Measurements from ENCODE around the gene COL2A1. TPM values are rescaled to one million over a fixed set of nuclear protein-coding genes. Genes with fewer than 3 reads are reported as not detected.
A peak's percentile ranks its signal among the peaks of the same experiment; 100 is the strongest.

The COL2A1 gene
- total RNA-seq, 1 experiment from 2014 or later, result not detected

GRCh38 chr12:47938594-47938993, 65.7 kb downstream of the COL2A1 start:
- intact Hi-C loops (cut with micrococcal nuclease; ENCODE audit: unreplicated experiment), result no loop called here
- peak overlapping the region; percentile 56 for H3K4me2 ChIP-seq
- DNase-seq, result no peak
- no peaks in the 10 kb centered on the region for H3K9me2 ChIP-seq (ENCODE audit: insufficient read depth)
- TF ChIP-seq EZH2 (IDR thresholded peaks at IDR 0.05; ENCODE audit: low read depth) (no peak), CTCF (conservative IDR thresholded peaks at IDR 0.05) (no peak)
- H4K20me1 ChIP-seq (ENCODE audit: insufficient read depth), result no peaks in the 10 kb centered on the region
- BruUV-seq (replicated peaks), result no TSS peak
- no peak overlapping the region for H3K27ac ChIP-seq
- CTCF ChIA-PET, result interaction anchor here (0.9 kb wide), 1 partner anchor 8 kb away, joined by 3 read pairs; no protein-coding TSS in a partner anchor
- no peaks in the 10 kb centered on the region for H3K9me3 ChIP-seq (ENCODE audit: insufficient read depth, low read depth)
- H3K27me3 ChIP-seq (ENCODE audit: insufficient read depth, low read depth), result no peaks in the 10 kb centered on the region
- no peaks in the 10 kb centered on the region for H3K79me2 ChIP-seq (ENCODE audit: low read depth)
- no peak overlapping the region for H2AFZ ChIP-seq
- H3K36me3 ChIP-seq (ENCODE audit: low read depth), result no peaks in the 10 kb centered on the region
- POLR2A ChIA-PET (ENCODE audit: unreplicated experiment), result no interaction called here
- no peak overlapping the region for H3K4me3 ChIP-seq
- H3F3A ChIP-seq (ENCODE audit: insufficient read depth, low read depth), result peaks cover 14% of the 10 kb centered on the region
- H3K4me1 ChIP-seq (replicated peaks; ENCODE audit: insufficient read depth), result peaks cover 24% of the 10 kb centered on the region

DNA sequence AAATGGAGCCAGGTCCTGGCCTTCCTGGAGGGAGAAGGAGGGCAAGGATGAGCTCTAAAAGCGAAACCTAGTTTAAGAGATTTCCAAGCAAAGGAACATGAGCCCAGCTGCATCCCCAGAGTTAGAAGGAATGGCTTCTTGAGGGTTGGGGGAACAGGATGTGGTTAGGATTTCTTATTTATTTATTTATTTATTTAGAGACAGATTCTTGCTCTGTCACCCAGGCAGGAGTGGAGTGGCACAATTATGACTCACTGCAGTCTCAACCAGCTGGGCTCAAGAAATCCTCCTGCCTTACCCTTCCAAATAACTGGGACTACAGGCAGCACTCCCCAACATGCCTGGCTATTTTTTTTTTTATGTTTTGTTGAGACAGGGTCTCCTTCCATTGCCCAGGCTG, 66.2 kb downstream of the COL2A1 start:
- no peak overlapping the region for H2AFZ ChIP-seq
- H3K79me2 ChIP-seq (ENCODE audit: low read depth), result no peaks in the 10 kb centered on the region
- H3K4me2 ChIP-seq, result peak overlapping the region; percentile 56
- H3K4me3 ChIP-seq, result no peak overlapping the region
- no TSS peak for BruUV-seq (replicated peaks)
- H3K4me1 ChIP-seq (replicated peaks; ENCODE audit: insufficient read depth), result peaks cover 22% of the 10 kb centered on the region
- no peaks in the 10 kb centered on the region for H3K9me3 ChIP-seq (ENCODE audit: insufficient read depth, low read depth)
- TF ChIP-seq EZH2 (IDR thresholded peaks at IDR 0.05; ENCODE audit: low read depth), result no peak
- no peak for TF ChIP-seq CTCF (conservative IDR thresholded peaks at IDR 0.05)
- no peaks in the 10 kb centered on the region for H3K27me3 ChIP-seq (ENCODE audit: insufficient read depth, low read depth)
- no peaks in the 10 kb centered on the region for H3K36me3 ChIP-seq (ENCODE audit: low read depth)
- H4K20me1 ChIP-seq (ENCODE audit: insufficient read depth), result no peaks in the 10 kb centered on the region
- H3F3A ChIP-seq (ENCODE audit: insufficient read depth, low read depth), result peaks cover 14% of the 10 kb centered on the region
- intact Hi-C loops (cut with micrococcal nuclease; ENCODE audit: unreplicated experiment), result no loop called here
- CTCF ChIA-PET, result interaction anchor here (0.6 to 0.9 kb wide), 2 partner anchors 9 to 877 kb away, joined by 3 read pairs; no protein-coding TSS in a partner anchor
- POLR2A ChIA-PET (ENCODE audit: unreplicated experiment), result no interaction called here
- peak; percentile 35 to 63 for DNase-seq
- 0 out of 2 replicates have a peak overlapping the region, but pooled peaks have one; percentile 21 for H3K27ac ChIP-seq
- no peaks in the 10 kb centered on the region for H3K9me2 ChIP-seq (ENCODE audit: insufficient read depth)

DNA sequence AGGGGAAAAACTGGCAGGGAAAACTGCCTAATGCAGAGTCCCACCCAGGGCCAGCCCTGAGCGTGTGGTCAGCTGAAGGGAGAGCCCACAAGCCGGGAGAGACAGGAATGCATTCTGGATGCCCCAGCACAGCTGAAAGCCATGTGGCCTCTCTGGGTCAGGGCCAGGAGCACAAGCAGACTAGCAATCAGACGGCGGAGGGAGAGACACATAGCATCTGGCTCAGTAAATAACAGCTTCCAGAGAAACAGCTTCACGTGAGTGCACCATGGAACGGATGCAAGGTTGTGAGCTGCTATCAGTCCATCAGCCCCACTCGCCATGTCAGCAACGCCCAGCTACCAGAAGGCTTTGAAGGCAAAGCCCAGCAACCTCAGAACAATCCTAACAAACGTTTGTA, 69.1 kb downstream of the COL2A1 start:
- BruUV-seq (replicated peaks), result no TSS peak
- intact Hi-C loops (cut with micrococcal nuclease; ENCODE audit: unreplicated experiment), result no loop called here
- Histone ChIP-seq H3K79me2 (ENCODE audit: low read depth) (no peaks in the 10 kb centered on the region), H3K4me2 (no peak overlapping the region), H3K27me3 (ENCODE audit: insufficient read depth, low read depth) (peaks cover 14% of the 10 kb centered on the region), H3K9me2 (ENCODE audit: insufficient read depth) (no peaks in the 10 kb centered on the region), H3K9me3 (ENCODE audit: insufficient read depth, low read depth) (no peaks in the 10 kb centered on the region), H3F3A (ENCODE audit: insufficient read depth, low read depth) (peaks cover 14% of the 10 kb centered on the region), H3K4me3 (no peak overlapping the region), H4K20me1 (ENCODE audit: insufficient read depth) (no peaks in the 10 kb centered on the region), H3K27ac (no peak overlapping the region), H3K4me1 (replicated peaks; ENCODE audit: insufficient read depth) (peaks cover 22% of the 10 kb centered on the region), H2AFZ (no peak overlapping the region), H3K36me3 (ENCODE audit: low read depth) (no peaks in the 10 kb centered on the region)
- POLR2A ChIA-PET (ENCODE audit: unreplicated experiment), result no interaction called here
- TF ChIP-seq CTCF (conservative IDR thresholded peaks at IDR 0.05) (no peak), EZH2 (IDR thresholded peaks at IDR 0.05; ENCODE audit: low read depth) (no peak)
- DNase-seq, result no peak
- CTCF ChIA-PET, result no interaction called here

Data from PC-9 (cell line).